WTC11 (cell line): Measurements from ENCODE around the gene UNC13C.

ENCODE experiments used
- CBFB ChIP-seq: sonication (generic); formaldehyde crosslinking; IDR thresholded peaks from 2 replicates; pipeline ENCODE4 v1.8.1; 2022; ENCODE audit warnings: mild to moderate bottlenecking, low read depth, missing genetic modification reagents
- CREM ChIP-seq: sonication (generic); formaldehyde crosslinking; IDR thresholded peaks from 2 replicates; pipeline ENCODE4 v1.8.1; 2022; ENCODE audit warnings: mild to moderate bottlenecking, missing genetic modification reagents, moderate library complexity
- CTCF ChIP-seq: fragments of 200-600 bp; IDR thresholded peaks from 2 replicates; pipeline ENCODE4 v1.8.0; 2022; ENCODE audit warnings: antibody characterized with exemption
- ESRRA ChIP-seq: sonication (generic); formaldehyde crosslinking; IDR thresholded peaks from 2 replicates; pipeline ENCODE4 v1.8.1; 2022; ENCODE audit warnings: mild to moderate bottlenecking, missing genetic modification reagents, borderline replicate concordance
- ETV6 ChIP-seq: sonication (generic); formaldehyde crosslinking; IDR thresholded peaks from 2 replicates; pipeline ENCODE4 v1.8.1; 2022; ENCODE audit warnings: mild to moderate bottlenecking, missing genetic modification reagents
- FOXP1 ChIP-seq: sonication (generic); formaldehyde crosslinking; IDR thresholded peaks from 2 replicates; pipeline ENCODE4 v1.8.0; 2022; ENCODE audit warnings: missing genetic modification reagents, mild to moderate bottlenecking, moderate library complexity, borderline replicate concordance
- GABPB1 ChIP-seq: sonication (generic); formaldehyde crosslinking; IDR thresholded peaks from 2 replicates; pipeline ENCODE4 v1.8.1; 2023; ENCODE audit warnings: mild to moderate bottlenecking, missing genetic modification reagents
- JAZF1 ChIP-seq: fragments of 250-450 bp; sonication (Bioruptor Pico); IDR thresholded peaks from 2 replicates; pipeline ENCODE4 v1.9.0; 2021; ENCODE audit warnings: moderate library complexity, mild to moderate bottlenecking, inconsistent platforms
- MYBL2 ChIP-seq: sonication (generic); formaldehyde crosslinking; IDR thresholded peaks from 2 replicates; pipeline ENCODE4 v1.8.1; 2023; ENCODE audit warnings: mild to moderate bottlenecking, moderate library complexity, missing genetic modification reagents
- NR2C2 ChIP-seq: sonication (generic); formaldehyde crosslinking; IDR thresholded peaks from 2 replicates; pipeline ENCODE4 v1.8.0; 2022; ENCODE audit warnings: mild to moderate bottlenecking, missing genetic modification reagents
- TF ChIP-seq, protein P1 (sequence below): sonication (generic); formaldehyde crosslinking; IDR thresholded peaks from 2 replicates; pipeline ENCODE4 v1.8.1; 2023; ENCODE audit warnings: mild to moderate bottlenecking, missing genetic modification reagents, moderate library complexity
- TF ChIP-seq, protein P2 (sequence below): sonication (generic); formaldehyde crosslinking; IDR thresholded peaks from 2 replicates; pipeline ENCODE4 v1.8.1; 2023; ENCODE audit warnings: mild to moderate bottlenecking, moderate library complexity, missing genetic modification reagents

DNA sequence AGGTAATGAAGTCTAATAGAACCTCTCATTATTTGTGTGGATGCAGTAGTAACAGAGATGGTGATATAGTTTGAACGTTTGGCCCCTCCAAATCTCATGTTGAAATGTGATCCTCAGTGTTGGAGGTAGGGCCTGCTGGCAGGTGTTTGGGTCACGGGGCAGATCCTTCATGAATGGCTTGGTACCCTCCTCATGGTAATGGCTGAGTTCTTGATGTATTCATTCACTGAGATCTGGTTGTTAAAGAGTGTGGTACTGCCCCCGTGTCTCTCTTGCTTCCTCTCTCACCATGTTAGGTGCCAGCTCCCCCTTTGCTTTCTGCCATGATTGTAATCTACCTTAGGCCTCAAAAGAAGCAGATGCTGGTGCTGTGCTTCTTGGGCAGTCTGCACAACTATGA lies 606.8 kb downstream of the UNC13C start:
- TF ChIP-seq CBFB (CRISPR knock-in tag), result no peak
- TF ChIP-seq, protein P1, sequence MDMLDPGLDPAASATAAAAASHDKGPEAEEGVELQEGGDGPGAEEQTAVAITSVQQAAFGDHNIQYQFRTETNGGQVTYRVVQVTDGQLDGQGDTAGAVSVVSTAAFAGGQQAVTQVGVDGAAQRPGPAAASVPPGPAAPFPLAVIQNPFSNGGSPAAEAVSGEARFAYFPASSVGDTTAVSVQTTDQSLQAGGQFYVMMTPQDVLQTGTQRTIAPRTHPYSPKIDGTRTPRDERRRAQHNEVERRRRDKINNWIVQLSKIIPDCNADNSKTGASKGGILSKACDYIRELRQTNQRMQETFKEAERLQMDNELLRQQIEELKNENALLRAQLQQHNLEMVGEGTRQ, result no peak
- no peak for TF ChIP-seq CTCF
- no peak for TF ChIP-seq FOXP1 (CRISPR knock-in tag)
- no peak for TF ChIP-seq ESRRA (CRISPR knock-in tag)
- TF ChIP-seq, protein P2, sequence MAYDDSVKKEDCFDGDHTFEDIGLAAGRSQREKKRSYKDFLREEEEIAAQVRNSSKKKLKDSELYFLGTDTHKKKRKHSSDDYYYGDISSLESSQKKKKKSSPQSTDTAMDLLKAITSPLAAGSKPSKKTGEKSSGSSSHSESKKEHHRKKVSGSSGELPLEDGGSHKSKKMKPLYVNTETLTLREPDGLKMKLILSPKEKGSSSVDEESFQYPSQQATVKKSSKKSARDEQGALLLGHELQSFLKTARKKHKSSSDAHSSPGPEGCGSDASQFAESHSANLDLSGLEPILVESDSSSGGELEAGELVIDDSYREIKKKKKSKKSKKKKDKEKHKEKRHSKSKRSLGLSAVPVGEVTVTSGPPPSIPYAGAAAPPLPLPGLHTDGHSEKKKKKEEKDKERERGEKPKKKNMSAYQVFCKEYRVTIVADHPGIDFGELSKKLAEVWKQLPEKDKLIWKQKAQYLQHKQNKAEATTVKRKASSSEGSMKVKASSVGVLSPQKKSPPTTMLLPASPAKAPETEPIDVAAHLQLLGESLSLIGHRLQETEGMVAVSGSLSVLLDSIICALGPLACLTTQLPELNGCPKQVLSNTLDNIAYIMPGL (CRISPR knock-in tag), result no peak
- TF ChIP-seq NR2C2 (CRISPR knock-in tag), result no peak
- no peak for TF ChIP-seq CREM (CRISPR knock-in tag)
- no peak for TF ChIP-seq ETV6 (CRISPR knock-in tag)
- TF ChIP-seq GABPB1, result no peak
- no peak for TF ChIP-seq MYBL2 (CRISPR knock-in tag)
- TF ChIP-seq JAZF1, result no peak
